Measurements from ENCODE around the gene MKLN1. TPM values are rescaled to one million over a fixed set of nuclear protein-coding genes. Genes with fewer than 3 reads are reported as not detected.

Gene MKLN1
- total and polyA plus RNA-seq, 2 donors from 2014 or later, result 24.4 to 77.0 TPM

- no peak overlapping the region for H3K27ac ChIP-seq (ENCODE audit: low read depth in 2 of 2, low read length in 2 of 2)
- no peak overlapping the region for H3K9ac ChIP-seq (ENCODE audit: low read length in 3 of 3)
- no peaks in the 10 kb centered on the region for H3K36me3 ChIP-seq (ENCODE audit: control insufficient read depth in 2 of 3, insufficient read depth in 3 of 3, low read length in 3 of 3)
- H3K4me3 ChIP-seq (ENCODE audit: low read length in 3 of 3), result no peak overlapping the region
- DNase-seq (no peak), FAIRE-seq (peak; percentile 66)
- H3K27me3 ChIP-seq (ENCODE audit: control insufficient read depth, insufficient read depth, low read length), result no peaks in the 10 kb centered on the region
- no peaks in the 10 kb centered on the region for H3K9me3 ChIP-seq (ENCODE audit: control insufficient read depth in 2 of 3, insufficient read depth in 1 of 3, low read length in 3 of 3)
- intact Hi-C loops (cut with DNase I), result no loop called here
- TF ChIP-seq CTCF (IDR thresholded peaks at IDR 0.05; ENCODE audit: borderline replicate concordance, extremely low read depth, insufficient read depth), result no peak
- peaks cover 0 to 20% (median 2%) of the 10 kb centered on the region in 3 donors for H3K4me1 ChIP-seq (ENCODE audit: control insufficient read depth in 2 of 3, insufficient read depth in 2 of 3, low read depth in 1 of 3, low read length in 3 of 3)
These were observed 44.9 kb downstream of the MKLN1 start for GRCh38 chr7:131372554-131372953.

GRCh38 chr7:131374821-131375220 is 47.1 kb downstream of the MKLN1 start:
- DNase-seq (no peak), FAIRE-seq (no peak)
- H3K9me3 ChIP-seq (ENCODE audit: control insufficient read depth in 2 of 3, insufficient read depth in 1 of 3, low read length in 3 of 3), result no peaks in the 10 kb centered on the region
- H3K4me3 ChIP-seq (ENCODE audit: low read length in 3 of 3), result no peak overlapping the region
- no peak for TF ChIP-seq CTCF (IDR thresholded peaks at IDR 0.05; ENCODE audit: borderline replicate concordance, extremely low read depth, insufficient read depth)
- intact Hi-C loops (cut with DNase I), result no loop called here
- H3K36me3 ChIP-seq (ENCODE audit: control insufficient read depth in 2 of 3, insufficient read depth in 3 of 3, low read length in 3 of 3), result no peaks in the 10 kb centered on the region
- no peaks in the 10 kb centered on the region for H3K27me3 ChIP-seq (ENCODE audit: control insufficient read depth, insufficient read depth, low read length)
- H3K9ac ChIP-seq (ENCODE audit: low read length in 3 of 3), result no peak overlapping the region
- peaks cover 0 to 20% (median 2%) of the 10 kb centered on the region in 3 donors for H3K4me1 ChIP-seq (ENCODE audit: control insufficient read depth in 2 of 3, insufficient read depth in 2 of 3, low read depth in 1 of 3, low read length in 3 of 3)
- H3K27ac ChIP-seq (ENCODE audit: low read depth in 2 of 2, low read length in 2 of 2), result no peak overlapping the region

- intact Hi-C loops (cut with DNase I), result no loop called here
- Histone ChIP-seq H3K9me3 (ENCODE audit: control insufficient read depth in 2 of 3, insufficient read depth in 1 of 3, low read length in 3 of 3) (no peaks in the 10 kb centered on the region), H3K27ac (ENCODE audit: low read depth in 2 of 2, low read length in 2 of 2) (no peak overlapping the region), H3K4me1 (ENCODE audit: control insufficient read depth in 2 of 3, insufficient read depth in 2 of 3, low read depth in 1 of 3, low read length in 3 of 3) (no peaks in the 10 kb centered on the region), H3K27me3 (ENCODE audit: control insufficient read depth, insufficient read depth, low read length) (no peaks in the 10 kb centered on the region), H3K36me3 (ENCODE audit: control insufficient read depth in 2 of 3, insufficient read depth in 3 of 3, low read length in 3 of 3) (no peaks in the 10 kb centered on the region), H3K4me3 (ENCODE audit: low read length in 3 of 3) (no peak overlapping the region), H3K9ac (ENCODE audit: low read length in 3 of 3) (no peak overlapping the region)
- DNase-seq (no peak), FAIRE-seq (no peak)
- TF ChIP-seq CTCF (IDR thresholded peaks at IDR 0.05; ENCODE audit: borderline replicate concordance, extremely low read depth, insufficient read depth), result no peak
These were observed 53.6 kb downstream of the MKLN1 start for GRCh38 chr7:131381069-131381838.
